Ammon's horn (tissue), 1 donor: ENCODE data around the gene ZSWIM6.

Experiments
- DNase-seq: peaks from one replicate; pipeline ENCODE4 v3.0.0-alpha.2; 2016; ENCODE audit warnings: low spot score

ZSWIM6 gene

GRCh38 chr5:61591859-61592258, 259.8 kb downstream of the ZSWIM6 start:
- no peak for DNase-seq

- no peak for DNase-seq
Observed at GRCh38 chr5:61595426-61595825, 263.4 kb downstream of the ZSWIM6 start.
